ENCODE results near the gene CSN3.
"Not testable (repeated sequence)": the region's sequence is repeated elsewhere in the genome, so short reads cannot be mapped to it uniquely, and the experiment has no call there.

GRCh38 chr4:70216550-70216949 lies 25.8 kb upstream of the CSN3 start:
- TF ChIP-seq CTCF (IDR thresholded peaks at IDR 0.05; ENCODE audit: poor library complexity, severe bottlenecking); POLR2AphosphoS5 (IDR thresholded peaks at IDR 0.05); EP300 (conservative IDR thresholded peaks at IDR 0.05; ENCODE audit: poor library complexity, severe bottlenecking); MXI1 (conservative IDR thresholded peaks at IDR 0.05; ENCODE audit: poor library complexity, severe bottlenecking); EZH2 (IDR thresholded peaks at IDR 0.05; ENCODE audit: borderline replicate concordance, insufficient read depth, low read length, poor library complexity, severe bottlenecking); REST (IDR thresholded peaks at IDR 0.05; ENCODE audit: borderline replicate concordance); RAD21 (conservative IDR thresholded peaks at IDR 0.05); TAF1 (IDR thresholded peaks at IDR 0.05; ENCODE audit: low read depth): not testable (repeated sequence)
